ENCODE data around the gene LILRB3. TPM values are rescaled to one million over a fixed set of nuclear protein-coding genes. Genes with fewer than 3 reads are reported as not detected.
A peak's percentile ranks its signal among the peaks of the same experiment; 100 is the strongest.
"Not testable (repeated sequence)": the region's sequence is repeated elsewhere in the genome, so short reads cannot be mapped to it uniquely, and the experiment has no call there.

Gene LILRB3
- total RNA-seq, 1 donor from 2014 or later: not detected

DNA sequence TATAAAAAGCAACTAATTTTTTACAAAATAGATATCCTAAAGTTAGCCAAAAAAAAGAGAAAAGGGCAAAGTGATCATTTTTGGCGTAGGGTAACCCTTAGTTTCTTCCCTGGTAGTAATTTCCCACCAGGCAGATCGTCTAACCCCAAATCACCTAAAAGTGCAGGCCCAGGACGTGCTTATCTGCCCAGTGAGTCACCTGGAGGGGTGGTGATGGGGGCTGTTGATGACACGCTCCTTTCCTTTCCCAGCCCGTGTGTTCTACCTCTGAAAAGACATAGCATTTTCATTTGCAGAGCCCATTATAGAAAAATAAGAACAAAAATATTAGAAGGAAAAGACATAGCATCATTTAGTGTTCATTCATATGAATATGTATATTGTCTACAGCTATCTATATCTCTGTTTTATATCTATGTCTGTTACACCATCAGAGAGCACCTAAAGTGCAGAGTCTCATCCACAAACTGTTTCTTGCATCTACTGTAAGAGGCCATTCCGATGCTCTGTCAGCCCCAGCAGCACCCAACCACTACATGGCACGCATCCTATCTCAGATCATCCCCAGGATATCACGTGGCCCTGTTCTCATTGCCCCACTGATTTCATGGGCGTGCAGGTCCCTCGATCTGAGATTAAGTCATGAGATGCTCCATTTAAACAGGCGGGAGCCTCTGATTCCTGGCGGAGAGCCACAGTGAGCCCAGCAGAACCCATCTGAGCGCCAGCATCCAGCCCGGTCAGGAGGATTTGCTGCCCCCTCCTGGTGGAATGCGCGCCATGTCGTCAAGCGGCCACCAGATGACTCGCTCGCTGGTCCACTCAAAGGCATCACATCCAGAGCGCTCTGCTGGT, 8.5 kb upstream of the LILRB3 start:
- TF ChIP-seq CTCF (IDR thresholded peaks at IDR 0.05; ENCODE audit: insufficient read depth, low read length, severe bottlenecking): peak; percentile 96
- Histone ChIP-seq H3K36me3 (ENCODE audit: control insufficient read depth, insufficient read depth, low read length) (no peaks in the 10 kb centered on the region), H3K27me3 (ENCODE audit: control insufficient read depth, insufficient read depth, low read length) (no peaks in the 10 kb centered on the region), H3K4me3 (ENCODE audit: low read depth, low read length) (no peak overlapping the region)
- DNase-seq (ENCODE audit: low read depth) (peak; percentile 44), FAIRE-seq (no peak)

GRCh38 chr19:54230031-54230430, 7.2 kb upstream of the LILRB3 start:
- no peak overlapping the region for H3K4me3 ChIP-seq (ENCODE audit: low read depth, low read length)
- H3K27me3 ChIP-seq (ENCODE audit: control insufficient read depth, insufficient read depth, low read length): no peaks in the 10 kb centered on the region
- DNase-seq (ENCODE audit: low read depth) (no peak), FAIRE-seq (no peak)
- H3K36me3 ChIP-seq (ENCODE audit: control insufficient read depth, insufficient read depth, low read length): no peaks in the 10 kb centered on the region
- TF ChIP-seq CTCF (IDR thresholded peaks at IDR 0.05; ENCODE audit: insufficient read depth, low read length, severe bottlenecking): no peak

DNA sequence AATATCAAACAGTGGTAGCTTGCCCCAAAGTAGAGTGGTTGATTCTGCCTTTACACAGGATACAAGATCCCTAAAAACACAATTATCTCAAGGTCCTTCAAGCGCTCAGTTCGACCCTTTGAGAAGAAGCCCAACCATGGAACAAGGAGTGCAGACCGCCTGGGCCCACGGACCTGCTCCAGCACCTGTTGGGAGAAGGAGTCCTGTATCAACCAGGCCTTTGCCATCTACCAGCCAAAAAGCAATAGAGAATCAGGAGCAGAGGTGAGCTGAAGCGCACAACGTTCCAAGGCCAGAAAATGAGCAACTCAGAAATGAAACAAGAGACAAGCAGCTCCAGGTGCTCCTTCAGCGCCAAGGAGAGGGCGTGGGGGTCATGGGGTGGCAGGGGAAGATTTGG, 6.3 kb upstream of the LILRB3 start:
- Histone ChIP-seq H3K27me3 (ENCODE audit: control insufficient read depth, insufficient read depth, low read length) (no peaks in the 10 kb centered on the region), H3K4me3 (ENCODE audit: low read depth, low read length) (no peak overlapping the region), H3K36me3 (ENCODE audit: control insufficient read depth, insufficient read depth, low read length) (no peaks in the 10 kb centered on the region)
- TF ChIP-seq CTCF (IDR thresholded peaks at IDR 0.05; ENCODE audit: insufficient read depth, low read length, severe bottlenecking): no peak
- FAIRE-seq (no peak), DNase-seq (ENCODE audit: low read depth) (no peak)

DNA sequence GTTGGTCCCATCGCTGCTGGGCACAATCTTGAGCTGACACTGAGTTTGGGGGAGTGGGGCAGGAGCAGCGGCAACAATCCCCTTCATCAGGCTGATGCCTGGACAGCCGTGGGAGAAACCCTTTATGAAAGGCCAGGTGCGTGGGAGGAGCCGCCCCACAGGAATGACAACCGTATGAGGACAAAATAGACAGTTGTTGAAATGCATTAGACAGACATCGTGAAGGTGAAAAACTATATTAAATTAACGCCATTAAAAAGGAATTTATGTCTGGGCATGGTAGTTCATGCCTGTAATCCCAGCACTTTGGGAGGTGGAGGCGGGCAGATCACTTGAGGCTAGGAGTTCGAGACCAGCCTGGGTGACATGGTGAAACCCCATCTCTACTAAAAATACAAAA, 1.8 kb upstream of the LILRB3 start:
- not testable (repeated sequence) for H3K4me3 ChIP-seq (ENCODE audit: low read depth, low read length); H3K36me3 ChIP-seq (ENCODE audit: control insufficient read depth, insufficient read depth, low read length); DNase-seq (ENCODE audit: low read depth); H3K27me3 ChIP-seq (ENCODE audit: control insufficient read depth, insufficient read depth, low read length); FAIRE-seq

- H3K4me3 ChIP-seq (ENCODE audit: low read depth, low read length); H3K36me3 ChIP-seq (ENCODE audit: control insufficient read depth, insufficient read depth, low read length); FAIRE-seq; DNase-seq (ENCODE audit: low read depth); H3K27me3 ChIP-seq (ENCODE audit: control insufficient read depth, insufficient read depth, low read length): not testable (repeated sequence)
Measured at GRCh38 chr19:54223937-54224281, 1.1 kb upstream of the LILRB3 start.

DNA sequence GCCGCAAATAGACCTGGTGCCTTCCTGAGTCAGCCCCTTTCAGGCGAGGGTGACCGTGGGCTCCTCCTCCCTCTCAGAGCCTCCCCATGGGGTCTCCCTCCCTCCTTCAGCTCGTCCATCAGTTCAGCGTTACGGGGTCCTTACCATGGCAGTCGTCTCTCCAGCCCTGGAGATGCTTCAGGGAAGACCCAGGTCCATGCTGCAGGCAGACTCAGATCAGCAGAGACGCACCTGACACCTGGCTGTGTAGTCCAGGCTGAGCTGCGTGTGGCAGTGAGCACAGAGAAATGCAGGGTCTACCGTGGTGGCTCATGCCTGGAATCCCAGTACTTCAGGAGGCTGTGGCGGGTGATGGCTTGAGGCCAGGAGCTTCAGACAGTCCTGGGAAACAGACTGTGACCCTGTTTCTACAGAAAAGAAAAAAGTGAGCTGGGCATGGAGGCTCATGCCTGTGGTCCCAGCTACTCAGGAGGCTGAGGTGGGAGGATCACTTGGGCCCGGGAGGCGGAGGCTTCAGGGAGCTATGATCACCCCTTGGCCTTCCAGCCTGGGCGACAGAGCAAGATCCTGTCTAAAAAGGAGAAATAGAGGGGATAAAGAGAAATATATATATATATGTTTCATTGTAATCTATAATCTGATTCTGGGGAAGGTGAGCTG, 600 bp upstream of the LILRB3 start:
- not testable (repeated sequence) for H3K27me3 ChIP-seq (ENCODE audit: control insufficient read depth, insufficient read depth, low read length); DNase-seq (ENCODE audit: low read depth); H3K36me3 ChIP-seq (ENCODE audit: control insufficient read depth, insufficient read depth, low read length); H3K4me3 ChIP-seq (ENCODE audit: low read depth, low read length)
- FAIRE-seq: peak; percentile 64

GRCh38 chr19:54221947-54222346, 860 bp downstream of the LILRB3 start:
- H3K36me3 ChIP-seq (ENCODE audit: control insufficient read depth, insufficient read depth, low read length); H3K4me3 ChIP-seq (ENCODE audit: low read depth, low read length); H3K27me3 ChIP-seq (ENCODE audit: control insufficient read depth, insufficient read depth, low read length); DNase-seq (ENCODE audit: low read depth); FAIRE-seq: not testable (repeated sequence)

DNA sequence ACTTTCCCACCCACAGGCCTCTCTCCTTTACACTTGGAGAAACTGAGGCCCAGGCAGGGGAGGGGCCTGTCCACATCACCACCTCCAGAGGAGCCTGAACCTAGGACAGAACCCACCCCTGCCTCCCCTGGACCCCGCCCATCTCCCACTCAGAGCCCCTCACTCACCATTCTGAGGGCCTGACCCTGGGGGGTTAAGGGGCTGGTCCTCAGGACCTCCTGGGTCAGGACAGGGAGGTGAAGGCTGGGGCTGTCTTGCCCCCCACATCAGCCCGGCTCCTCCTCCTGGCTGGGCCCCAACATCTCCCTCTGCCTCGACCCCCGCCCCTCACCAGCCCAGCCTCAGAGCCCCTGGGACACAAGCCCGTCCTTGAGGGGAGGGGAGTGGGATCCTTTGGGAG, 3.1 kb downstream of the LILRB3 start:
- H3K36me3 ChIP-seq (ENCODE audit: control insufficient read depth, insufficient read depth, low read length); FAIRE-seq; H3K4me3 ChIP-seq (ENCODE audit: low read depth, low read length); H3K27me3 ChIP-seq (ENCODE audit: control insufficient read depth, insufficient read depth, low read length); DNase-seq (ENCODE audit: low read depth): not testable (repeated sequence)
